CD14-positive monocyte (primary cell): ENCODE measurements around the gene ARHGEF16. TPM values are rescaled to one million over a fixed set of nuclear protein-coding genes. Genes with fewer than 3 reads are reported as not detected.

Source experiments
- DNase-seq, 3 donors: peaks; one replicate each; pipeline ENCODE4 v3.0.0-alpha.2; 2011 to 2022
- H2AFZ ChIP-seq: 2 replicates; pipeline ENCODE4 v1.6.0; 2012; ENCODE audit warnings: mild to moderate bottlenecking, low read depth, low read length, inconsistent platforms; ENCODE audit not compliant: insufficient read depth, poor library complexity, severe bottlenecking
- H3K27ac ChIP-seq, 2 donors: 1 replicate in 1 of 2; 2 replicates in 1 of 2; pipeline ENCODE4 v1.5.1; 2012 to 2013; ENCODE audit warnings: low read length in 2 of 2, control low read depth in 1 of 2, inconsistent platforms in 1 of 2, low read depth in 1 of 2, mild to moderate bottlenecking in 1 of 2
- H3K27me3 ChIP-seq, 2 donors: one replicate each; pipeline versions ENCODE4 v1.6.0 to v1.6.1; 2011 to 2013; ENCODE audit warnings: low read length in 2 of 2; ENCODE audit not compliant: control insufficient read depth in 2 of 2, insufficient read depth in 2 of 2
- H3K36me3 ChIP-seq, 2 donors: replicated peaks in 1 of 2; 1 replicate in 1 of 2; 2 replicates in 1 of 2; pipeline versions ENCODE4 v1.5.1 to v1.6.1; 2012 to 2013; ENCODE audit warnings: low read length in 2 of 2, control low read depth in 1 of 2, inconsistent platforms in 1 of 2, mild to moderate bottlenecking in 1 of 2; ENCODE audit not compliant: insufficient read depth in 2 of 2, control insufficient read depth in 1 of 2
- H3K4me1 ChIP-seq, 2 donors: 1 replicate in 1 of 2; 2 replicates in 1 of 2; pipeline versions ENCODE4 v1.5.1 to v1.6.1; 2012 to 2013; ENCODE audit warnings: low read length in 2 of 2, control low read depth in 1 of 2, inconsistent platforms in 1 of 2, mild to moderate bottlenecking in 1 of 2, moderate library complexity in 1 of 2; ENCODE audit not compliant: insufficient read depth in 2 of 2, control insufficient read depth in 1 of 2
- H3K4me2 ChIP-seq: replicated peaks from 2 replicates; pipeline ENCODE3; 2012; ENCODE audit warnings: low read length, moderate library complexity, mild to moderate bottlenecking; ENCODE audit not compliant: poor library complexity, severe bottlenecking; ENCODE audit errors: extremely low read depth
- H3K4me3 ChIP-seq, 3 experiments: fragments of 200-600 bp in 1 of 3; sonication (generic) in 1 of 3; replicated peaks in 1 of 3; 1 replicate in 2 of 3; 2 replicates in 1 of 3; pipeline ENCODE4 v1.5.1; 2011 to 2013; ENCODE audit warnings: low read length in 3 of 3, mild to moderate bottlenecking in 3 of 3, control low read depth in 2 of 3, low read depth in 2 of 3, inconsistent platforms in 1 of 3, moderate library complexity in 1 of 3
- H3K79me2 ChIP-seq: 2 replicates; pipeline ENCODE4 v1.6.0; 2012; ENCODE audit warnings: mild to moderate bottlenecking, control low read depth, inconsistent platforms, low read length, moderate library complexity; ENCODE audit not compliant: insufficient read depth
- H3K9ac ChIP-seq: 2 replicates; pipeline ENCODE4 v1.6.0; 2017; ENCODE audit warnings: low read length, mild to moderate bottlenecking; ENCODE audit not compliant: insufficient read depth, poor library complexity, severe bottlenecking
- H3K9me3 ChIP-seq, 2 donors: replicated peaks in 1 of 2; 1 replicate in 1 of 2; 2 replicates in 1 of 2; pipeline versions ENCODE4 v1.5.1 to v1.6.1; 2012 to 2013; ENCODE audit warnings: low read length in 2 of 2, control low read depth in 1 of 2; ENCODE audit not compliant: control insufficient read depth in 1 of 2, insufficient read depth in 1 of 2
- H4K20me1 ChIP-seq: 2 replicates; pipeline ENCODE4 v1.6.0; 2012; ENCODE audit warnings: mild to moderate bottlenecking, low read length, control low read depth, moderate library complexity; ENCODE audit not compliant: insufficient read depth
- H3K27ac Mint-ChIP-seq, 7 donors: one replicate each; pipeline ENCODE4 v1.8.0; 2020; ENCODE audit warnings: mild to moderate bottlenecking in 7 of 7, mixed read lengths in 7 of 7, moderate library complexity in 6 of 7, inconsistent platforms in 2 of 7
- H3K27me3 Mint-ChIP-seq, 3 donors: one replicate each; pipeline ENCODE4 v1.8.0; 2021 to 2022; ENCODE audit warnings: low read depth in 3 of 3, mild to moderate bottlenecking in 3 of 3, mixed read lengths in 3 of 3, moderate library complexity in 3 of 3, inconsistent platforms in 1 of 3
- H3K36me3 Mint-ChIP-seq, 2 donors: one replicate each; pipeline ENCODE4 v1.8.0; 2020; ENCODE audit warnings: mixed read lengths in 2 of 2, inconsistent platforms in 1 of 2, mild to moderate bottlenecking in 1 of 2
- H3K4me1 Mint-ChIP-seq: one replicate; pipeline ENCODE4 v1.8.0; 2020; ENCODE audit warnings: mild to moderate bottlenecking, mixed read lengths
- H3K4me3 Mint-ChIP-seq, 2 donors: one replicate each; pipeline ENCODE4 v1.8.0; 2020; ENCODE audit warnings: mild to moderate bottlenecking in 2 of 2, mixed read lengths in 2 of 2, moderate library complexity in 1 of 2
- H3K9me3 Mint-ChIP-seq, 7 donors: one replicate each; pipeline ENCODE4 v1.8.0; 2020 to 2022; ENCODE audit warnings: mixed read lengths in 7 of 7, mild to moderate bottlenecking in 6 of 7, moderate library complexity in 6 of 7, inconsistent platforms in 2 of 7
- WGBS: methylation state at CpG from one replicate; pipeline ENCODE4 v1.1.5; 2013; ENCODE audit warnings: missing lambda C conversion rate; ENCODE audit not compliant: insufficient coverage; 5-methylcytosine and 5-hydroxymethylcytosine counted together
- intact Hi-C, 2 donors: fragments of 100-400 bp; cut with micrococcal nuclease; formaldehyde crosslinking; loops; one replicate each; pipeline versions ENCODE4 v1.15.0 to v1.15.1; 2023
- polyA plus RNA-seq, 3 donors: library from polyadenylated mRNA; depleted of rRNA in 1 of 3; unstranded in 2 of 3; stranded (reverse) in 1 of 3; fragments of 300-500 nt in 2 of 3; fragments of >200 nt in 1 of 3; fragmentation: Illumina TruSeq in 2 of 3; gene quantifications; 1 replicate in 2 of 3; 2 replicates in 1 of 3; pipeline ENCODE4 v1.2.3, GENCODE V29; 2012 to 2021
- TF ChIP-seq, protein P1 (sequence below): fragments of 200-600 bp; IDR thresholded peaks from one replicate; pipeline ENCODE4 v1.8.0; 2022; ENCODE audit warnings: antibody characterized with exemption, mild to moderate bottlenecking

Gene ARHGEF16
- polyA plus RNA-seq, 3 donors: not detected

DNA sequence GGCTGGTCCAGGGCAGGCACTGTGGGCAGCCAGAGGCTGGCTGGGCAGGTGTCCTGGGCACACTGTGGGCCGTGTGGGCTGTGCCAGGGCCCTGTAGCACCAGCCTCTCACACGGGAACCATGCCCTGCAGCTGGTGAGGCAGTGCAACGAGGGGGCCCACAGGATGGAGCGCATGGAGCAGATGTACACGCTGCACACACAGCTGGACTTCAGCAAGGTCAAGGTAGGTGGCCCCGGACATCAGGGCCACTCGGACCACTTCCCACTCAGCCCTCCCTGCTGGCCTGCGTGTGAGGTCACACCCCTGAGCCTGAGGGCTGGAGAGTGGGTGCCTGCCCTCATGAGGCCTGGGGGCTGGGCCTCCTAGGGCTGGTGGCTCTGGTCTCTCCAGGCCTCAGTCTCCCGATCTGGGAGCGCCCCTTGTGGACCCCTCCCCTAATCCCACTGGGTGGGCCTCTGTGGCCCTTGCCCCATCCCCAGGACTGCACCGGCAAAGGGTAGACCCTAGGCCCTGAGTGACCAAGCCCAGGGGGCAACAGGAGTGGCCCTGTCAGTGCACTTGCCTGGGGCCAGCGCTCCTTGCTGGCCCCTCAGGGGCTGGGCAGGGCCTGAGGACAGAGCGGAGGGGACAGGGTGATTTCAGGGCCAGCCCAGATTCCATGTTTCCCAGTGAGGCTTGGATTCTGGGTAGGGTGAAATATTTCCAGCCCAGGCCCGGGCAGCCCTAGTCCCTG is 21.5 kb downstream of the ARHGEF16 start:
- Histone ChIP-seq H3K9ac (no peak overlapping the region), H4K20me1 (no peaks in the 10 kb centered on the region), H3K9me3 (no peaks in the 10 kb centered on the region), H3K36me3 (no peaks in the 10 kb centered on the region), H3K4me1 (no peaks in the 10 kb centered on the region), H3K4me2 (no peak overlapping the region), H3K4me3 (no peak overlapping the region), H2AFZ (no peak overlapping the region), H3K27ac (no peak overlapping the region), H3K27me3 (no peaks in the 10 kb centered on the region), H3K79me2 (no peaks in the 10 kb centered on the region)
- TF ChIP-seq, protein P1, sequence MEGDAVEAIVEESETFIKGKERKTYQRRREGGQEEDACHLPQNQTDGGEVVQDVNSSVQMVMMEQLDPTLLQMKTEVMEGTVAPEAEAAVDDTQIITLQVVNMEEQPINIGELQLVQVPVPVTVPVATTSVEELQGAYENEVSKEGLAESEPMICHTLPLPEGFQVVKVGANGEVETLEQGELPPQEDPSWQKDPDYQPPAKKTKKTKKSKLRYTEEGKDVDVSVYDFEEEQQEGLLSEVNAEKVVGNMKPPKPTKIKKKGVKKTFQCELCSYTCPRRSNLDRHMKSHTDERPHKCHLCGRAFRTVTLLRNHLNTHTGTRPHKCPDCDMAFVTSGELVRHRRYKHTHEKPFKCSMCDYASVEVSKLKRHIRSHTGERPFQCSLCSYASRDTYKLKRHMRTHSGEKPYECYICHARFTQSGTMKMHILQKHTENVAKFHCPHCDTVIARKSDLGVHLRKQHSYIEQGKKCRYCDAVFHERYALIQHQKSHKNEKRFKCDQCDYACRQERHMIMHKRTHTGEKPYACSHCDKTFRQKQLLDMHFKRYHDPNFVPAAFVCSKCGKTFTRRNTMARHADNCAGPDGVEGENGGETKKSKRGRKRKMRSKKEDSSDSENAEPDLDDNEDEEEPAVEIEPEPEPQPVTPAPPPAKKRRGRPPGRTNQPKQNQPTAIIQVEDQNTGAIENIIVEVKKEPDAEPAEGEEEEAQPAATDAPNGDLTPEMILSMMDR: no peak
- no peaks in the 10 kb centered on the region for H3K4me1 Mint-ChIP-seq
- intact Hi-C loops: no loop called here
- peaks cover 2 to 5% (median 5%) of the 10 kb centered on the region in 3 donors for H3K27me3 Mint-ChIP-seq
- peaks cover 0 to 3% (median 0%) of the 10 kb centered on the region in 7 donors for H3K9me3 Mint-ChIP-seq
- DNase-seq: no peak
- H3K4me3 Mint-ChIP-seq: no peak overlapping the region
- 97% methylated on average over 7 of the region's 14 CpGs for WGBS
- no peaks in the 10 kb centered on the region for H3K36me3 Mint-ChIP-seq
- H3K27ac Mint-ChIP-seq: no peak overlapping the region

DNA sequence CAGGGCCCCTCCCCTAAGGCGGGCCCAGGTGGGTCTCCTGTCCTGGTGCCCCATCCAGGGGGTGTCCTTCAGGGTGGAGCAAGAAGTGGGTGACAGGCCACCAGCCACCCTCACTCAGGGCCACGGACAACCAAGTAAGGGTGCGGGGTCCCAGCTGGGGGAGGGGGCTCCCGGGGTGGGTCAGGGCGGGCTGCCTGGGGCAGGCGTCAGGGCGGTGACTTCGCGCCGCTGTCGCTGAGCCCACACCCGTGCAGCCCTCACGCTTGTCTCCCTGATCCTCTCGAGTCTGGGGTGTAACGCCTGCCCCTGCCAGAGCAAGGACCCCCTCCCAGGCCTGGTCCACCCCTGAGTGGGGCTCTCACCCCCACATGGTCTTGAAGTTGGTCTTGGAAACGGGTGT is 22.2 kb downstream of the ARHGEF16 start:
- Mint-ChIP-seq H3K27me3 (peaks cover 2 to 5% (median 4%) of the 10 kb centered on the region in 3 donors), H3K4me3 (no peak overlapping the region), H3K9me3 (peaks cover 0 to 3% (median 0%) of the 10 kb centered on the region in 7 donors), H3K27ac (no peak overlapping the region), H3K36me3 (no peaks in the 10 kb centered on the region), H3K4me1 (no peaks in the 10 kb centered on the region)
- H3K27ac ChIP-seq: no peak overlapping the region
- no peak overlapping the region for H2AFZ ChIP-seq
- TF ChIP-seq, protein P1: no peak
- H3K79me2 ChIP-seq: no peaks in the 10 kb centered on the region
- H3K4me3 ChIP-seq: no peak overlapping the region
- no peaks in the 10 kb centered on the region for H4K20me1 ChIP-seq
- H3K4me1 ChIP-seq: no peaks in the 10 kb centered on the region
- no peaks in the 10 kb centered on the region for H3K9me3 ChIP-seq
- intact Hi-C loops: no loop called here
- no peaks in the 10 kb centered on the region for H3K36me3 ChIP-seq
- 97% methylated on average over 15 of the region's 16 CpGs for WGBS
- no peak overlapping the region for H3K4me2 ChIP-seq
- no peaks in the 10 kb centered on the region for H3K27me3 ChIP-seq
- DNase-seq: no peak
- H3K9ac ChIP-seq: no peak overlapping the region
